ENCODE measurements around the gene CAPN11. TPM values are rescaled to one million over a fixed set of nuclear protein-coding genes. Genes with fewer than 3 reads are reported as not detected.

Gene CAPN11
- total and polyA plus RNA-seq, 2 of the 4 experiments (the other 2 are of a cell fraction): not detected

DNA sequence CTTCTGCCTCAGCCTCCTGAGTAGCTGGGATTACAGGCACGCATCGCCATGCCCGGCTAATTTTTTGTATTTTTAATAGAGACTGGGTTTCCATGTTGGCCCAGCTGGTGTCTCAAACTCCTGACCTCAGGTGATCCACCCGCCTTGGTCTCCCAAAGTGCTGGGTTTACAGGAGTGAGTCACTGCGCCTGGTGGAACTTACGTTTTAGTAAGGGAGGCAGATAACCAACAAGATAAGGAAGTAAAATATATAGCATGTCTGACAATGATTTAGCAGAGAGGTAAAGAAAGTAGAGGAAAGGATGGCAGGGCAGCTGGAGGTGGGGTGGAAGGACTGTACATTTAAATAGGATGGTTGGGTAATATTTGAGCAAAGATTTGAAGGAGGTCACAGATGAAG lies 45.3 kb downstream of the CAPN11 start:
- Histone ChIP-seq H2BK120ac (ENCODE audit: low read depth, low read length) (no peak overlapping the region), H3K9ac (ENCODE audit: low read depth, low read length) (no peak overlapping the region), H3K4me2 (ENCODE audit: low read depth, low read length) (no peak overlapping the region), H4K8ac (ENCODE audit: low read depth in 2 of 2, low read length in 2 of 2) (no peak overlapping the region), H2AFZ (replicated peaks; ENCODE audit: low read length, poor library complexity) (no peak overlapping the region), H4K5ac (ENCODE audit: low read depth, low read length) (no peak overlapping the region), H2BK20ac (ENCODE audit: low read depth, low read length) (no peak overlapping the region), H2BK5ac (ENCODE audit: low read depth, low read length, poor library complexity, severe bottlenecking) (no peak overlapping the region), H2BK15ac (ENCODE audit: low read depth, low read length) (no peak overlapping the region), H3K56ac (ENCODE audit: extremely low read depth, insufficient read depth, low read length) (no peak overlapping the region), H2AK9ac (replicated peaks; ENCODE audit: low read depth, low read length, poor library complexity) (no peak overlapping the region), H3K9me1 (ENCODE audit: insufficient read depth, low read length) (no peaks in the 10 kb centered on the region), H3K27ac (ENCODE audit: insufficient read depth, low read length) (no peak overlapping the region), H4K91ac (ENCODE audit: insufficient read depth, low read depth, low read length) (no peak overlapping the region), H3K79me1 (ENCODE audit: low read depth in 1 of 2, low read length in 2 of 2) (no peaks in the 10 kb centered on the region), H3K4me3 (ENCODE audit: insufficient read depth, low read depth, low read length) (no peak overlapping the region), H4K20me1 (ENCODE audit: insufficient read depth, low read length) (no peaks in the 10 kb centered on the region), H2AK5ac (ENCODE audit: low read depth, low read length) (no peak overlapping the region), H3K4me1 (ENCODE audit: control insufficient read depth, insufficient read depth, low read length) (no peaks in the 10 kb centered on the region), H3K23ac (ENCODE audit: low read depth, low read length) (no peak overlapping the region), H3K18ac (ENCODE audit: low read depth, low read length) (no peak overlapping the region), H3K4ac (ENCODE audit: low read depth, low read length) (no peak overlapping the region), H3K9me3 (ENCODE audit: control insufficient read depth, insufficient read depth, low read length) (no peaks in the 10 kb centered on the region), H3K14ac (replicated peaks; ENCODE audit: low read depth, low read length) (no peak overlapping the region), H3K27me3 (ENCODE audit: control insufficient read depth, insufficient read depth, low read length) (peaks cover 23% of the 10 kb centered on the region), H3K36me3 (ENCODE audit: control insufficient read depth, insufficient read depth, low read length) (no peaks in the 10 kb centered on the region)
- POLR2A ChIA-PET (ENCODE audit: unreplicated experiment): no interaction called here
- CTCF ChIA-PET: interaction anchor here (1.1 to 1.6 kb wide), 2 partner anchors 11 kb away, joined by 3 read pairs; no protein-coding TSS in a partner anchor
- TF ChIP-seq MAFK (IDR thresholded peaks at IDR 0.05; ENCODE audit: low read depth, low read length): no peak
- no peak for TF ChIP-seq SMC3 (IDR thresholded peaks at IDR 0.05; ENCODE audit: low read depth, low read length)
- TF ChIP-seq CEBPB (IDR thresholded peaks at IDR 0.05; ENCODE audit: low read depth, low read length): no peak
- TF ChIP-seq RFX5 (IDR thresholded peaks at IDR 0.05; ENCODE audit: low read depth, low read length): no peak
- no peak for TF ChIP-seq ELK1 (IDR thresholded peaks at IDR 0.05; ENCODE audit: borderline replicate concordance, low read depth, low read length)
- no peak for TF ChIP-seq POLR2A (IDR thresholded peaks at IDR 0.05; ENCODE audit: low read depth, low read length)
- TF ChIP-seq RCOR1 (IDR thresholded peaks at IDR 0.05; ENCODE audit: insufficient replicate concordance, low read length): no peak
- TF ChIP-seq RAD21 (IDR thresholded peaks at IDR 0.05; ENCODE audit: low read length): no peak
- TF ChIP-seq USF2 (IDR thresholded peaks at IDR 0.05; ENCODE audit: low read depth, low read length): no peak
- TF ChIP-seq, protein P1, sequence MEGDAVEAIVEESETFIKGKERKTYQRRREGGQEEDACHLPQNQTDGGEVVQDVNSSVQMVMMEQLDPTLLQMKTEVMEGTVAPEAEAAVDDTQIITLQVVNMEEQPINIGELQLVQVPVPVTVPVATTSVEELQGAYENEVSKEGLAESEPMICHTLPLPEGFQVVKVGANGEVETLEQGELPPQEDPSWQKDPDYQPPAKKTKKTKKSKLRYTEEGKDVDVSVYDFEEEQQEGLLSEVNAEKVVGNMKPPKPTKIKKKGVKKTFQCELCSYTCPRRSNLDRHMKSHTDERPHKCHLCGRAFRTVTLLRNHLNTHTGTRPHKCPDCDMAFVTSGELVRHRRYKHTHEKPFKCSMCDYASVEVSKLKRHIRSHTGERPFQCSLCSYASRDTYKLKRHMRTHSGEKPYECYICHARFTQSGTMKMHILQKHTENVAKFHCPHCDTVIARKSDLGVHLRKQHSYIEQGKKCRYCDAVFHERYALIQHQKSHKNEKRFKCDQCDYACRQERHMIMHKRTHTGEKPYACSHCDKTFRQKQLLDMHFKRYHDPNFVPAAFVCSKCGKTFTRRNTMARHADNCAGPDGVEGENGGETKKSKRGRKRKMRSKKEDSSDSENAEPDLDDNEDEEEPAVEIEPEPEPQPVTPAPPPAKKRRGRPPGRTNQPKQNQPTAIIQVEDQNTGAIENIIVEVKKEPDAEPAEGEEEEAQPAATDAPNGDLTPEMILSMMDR (conservative IDR thresholded peaks at IDR 0.05; ENCODE audit: low read depth, low read length): no peak
- TF ChIP-seq MAZ (IDR thresholded peaks at IDR 0.05; ENCODE audit: borderline replicate concordance, low read depth, low read length): no peak
- TF ChIP-seq BHLHE40 (IDR thresholded peaks at IDR 0.05; ENCODE audit: low read depth, low read length): no peak
- TF ChIP-seq MXI1 (IDR thresholded peaks at IDR 0.05; ENCODE audit: borderline replicate concordance, low read depth, low read length): no peak
- TF ChIP-seq NFE2L2 (IDR thresholded peaks at IDR 0.05; ENCODE audit: low read depth, low read length): no peak
- no peak for TF ChIP-seq FOS (IDR thresholded peaks at IDR 0.05; ENCODE audit: low read depth, low read length)
- no peak for TF ChIP-seq CHD1 (IDR thresholded peaks at IDR 0.05; ENCODE audit: low read depth, low read length)
- dilution Hi-C loops (cut with HindIII; ENCODE audit: low sequenced_read_pairs, unreplicated experiment) (no loop called here), in situ Hi-C loops (cut with MboI; ENCODE audit: low sequenced_read_pairs) (no loop called here), intact Hi-C loops (cut with micrococcal nuclease) (no loop called here)
- no TSS peak for BruUV-seq (replicated peaks)
- DNase-seq: no peak
- WGBS, 2 experiments (ENCODE audit: extremely low coverage in 2 of 2, insufficient read length in 1 of 2): 100% methylated on average over 1 of the region's 6 CpGs; no CpG with 5 or more reads in 1 of the 2 experiments
- no peak for ATAC-seq (ENCODE audit: low read depth)
